Osteoblast (primary cell): ENCODE data around the gene SKAP1. TPM values are rescaled to one million over a fixed set of nuclear protein-coding genes. Genes with fewer than 3 reads are reported as not detected.

Experiments
- DNase-seq: peaks from one replicate; pipeline ENCODE4 v3.0.0; 2011; ENCODE audit warnings: low spot score, mixed read lengths; ENCODE audit not compliant: insufficient read length; ENCODE audit errors: missing footprints
- H2AFZ ChIP-seq: 2 replicates; pipeline ENCODE4 v1.6.0; 2011; ENCODE audit warnings: mild to moderate bottlenecking, low read length
- H3K27ac ChIP-seq: 2 replicates; pipeline ENCODE4 v1.5.1; 2011; ENCODE audit warnings: mild to moderate bottlenecking, low read depth, low read length, moderate library complexity
- H3K27me3 ChIP-seq: 2 replicates; pipeline ENCODE4 v1.6.0; 2012; ENCODE audit warnings: mild to moderate bottlenecking, control low read depth, inconsistent platforms, low read length, moderate library complexity; ENCODE audit not compliant: insufficient read depth
- H3K36me3 ChIP-seq: 2 replicates; pipeline ENCODE4 v1.5.1; 2011; ENCODE audit warnings: mild to moderate bottlenecking, low read length, control low read depth, moderate library complexity; ENCODE audit not compliant: insufficient read depth
- H3K4me1 ChIP-seq: 2 replicates; pipeline ENCODE4 v1.5.1; 2011; ENCODE audit warnings: mild to moderate bottlenecking, low read length, control low read depth, moderate library complexity; ENCODE audit not compliant: insufficient read depth
- H3K4me2 ChIP-seq: 2 replicates; pipeline ENCODE4 v1.6.0; 2011; ENCODE audit warnings: mild to moderate bottlenecking, low read length; ENCODE audit not compliant: insufficient read depth
- H3K4me3 ChIP-seq: fragments of 200-600 bp; sonication (generic); 3 replicates; pipeline ENCODE4 v1.5.1; 2012; ENCODE audit warnings: mild to moderate bottlenecking, low read length, inconsistent platforms; ENCODE audit not compliant: insufficient read depth
- H3K79me2 ChIP-seq: 2 replicates; pipeline ENCODE4 v1.6.0; 2012; ENCODE audit warnings: mild to moderate bottlenecking, low read length, control low read depth, inconsistent platforms; ENCODE audit not compliant: insufficient read depth
- H3K9me3 ChIP-seq: 2 replicates; pipeline ENCODE4 v1.5.1; 2011; ENCODE audit warnings: low read depth, low read length, control low read depth
- H4K20me1 ChIP-seq: 2 replicates; pipeline ENCODE4 v1.6.0; 2012; ENCODE audit warnings: mild to moderate bottlenecking, low read length, control low read depth; ENCODE audit not compliant: insufficient read depth
- CTCF ChIP-seq: IDR thresholded peaks from 2 replicates; pipeline ENCODE4 v1.5.1; 2011; ENCODE audit warnings: mild to moderate bottlenecking, low read depth, low read length, moderate library complexity; ENCODE audit errors: extremely low read depth
- total RNA-seq: library from RNA; depleted of rRNA; stranded (reverse); fragments of >200 nt; gene quantifications from 2 replicates; pipeline ENCODE4 v1.2.3, GENCODE V29; 2012

Gene SKAP1
- total RNA-seq, 1 donor = not detected

GRCh38 chr17:48162946-48163506, 267.0 kb downstream of the SKAP1 start:
- peaks cover 39% of the 10 kb centered on the region for H3K27me3 ChIP-seq
- peaks cover 5% of the 10 kb centered on the region for H3K4me1 ChIP-seq
- no peak for DNase-seq
- TF ChIP-seq CTCF = no peak
- H3K79me2 ChIP-seq = no peaks in the 10 kb centered on the region
- H3K4me2 ChIP-seq = peak overlapping the region; percentile 52
- H2AFZ ChIP-seq = peak overlapping the region; percentile 17
- H3K36me3 ChIP-seq = no peaks in the 10 kb centered on the region
- H3K9me3 ChIP-seq = no peaks in the 10 kb centered on the region
- H3K27ac ChIP-seq = no peak overlapping the region
- no peaks in the 10 kb centered on the region for H4K20me1 ChIP-seq
- H3K4me3 ChIP-seq = peak overlapping the region; percentile 31

GRCh38 chr17:48162306-48162934, 267.6 kb downstream of the SKAP1 start:
- Histone ChIP-seq H3K4me3 (no peak overlapping the region), H3K27me3 (peaks cover 35% of the 10 kb centered on the region), H3K36me3 (no peaks in the 10 kb centered on the region), H3K4me1 (peaks cover 5% of the 10 kb centered on the region), H3K27ac (no peak overlapping the region), H3K79me2 (no peaks in the 10 kb centered on the region), H2AFZ (no peak overlapping the region), H3K4me2 (no peak overlapping the region), H3K9me3 (no peaks in the 10 kb centered on the region), H4K20me1 (no peaks in the 10 kb centered on the region)
- DNase-seq = no peak
- no peak for TF ChIP-seq CTCF

GRCh38 chr17:48161127-48161905, 268.7 kb downstream of the SKAP1 start:
- TF ChIP-seq CTCF = no peak
- no peak overlapping the region for H3K27ac ChIP-seq
- no peaks in the 10 kb centered on the region for H4K20me1 ChIP-seq

More at GRCh38 chr17:48161127-48161905, 268.7 kb downstream of the SKAP1 start:
- DNase-seq = no peak
- H3K4me3 ChIP-seq = no peak overlapping the region
- H3K79me2 ChIP-seq = no peaks in the 10 kb centered on the region
- H3K9me3 ChIP-seq = no peaks in the 10 kb centered on the region
- H3K36me3 ChIP-seq = no peaks in the 10 kb centered on the region
- peaks cover 30% of the 10 kb centered on the region for H3K27me3 ChIP-seq
- H2AFZ ChIP-seq = no peak overlapping the region
- H3K4me1 ChIP-seq = peaks cover 5% of the 10 kb centered on the region
- no peak overlapping the region for H3K4me2 ChIP-seq
